H9 (cell line): ENCODE data around the gene R3HCC1L. TPM values are rescaled to one million over a fixed set of nuclear protein-coding genes. Genes with fewer than 3 reads are reported as not detected.

Source experiments
- DNase-seq: peaks from one replicate; pipeline ENCODE4 v3.0.0-alpha.2; 2017
- H2AFZ ChIP-seq: one replicate; pipeline ENCODE4 v1.6.1; 2013; ENCODE audit warnings: mild to moderate bottlenecking, low read length, control low read depth, moderate library complexity
- H2AK5ac ChIP-seq: 2 replicates; pipeline ENCODE4 v1.6.1; 2013; ENCODE audit warnings: low read length, control low read depth, mixed read lengths; ENCODE audit not compliant: insufficient read length
- H2BK120ac ChIP-seq: one replicate; pipeline ENCODE4 v1.6.1; 2013; ENCODE audit warnings: low read depth, mild to moderate bottlenecking, low read length, control low read depth, inconsistent platforms; ENCODE audit not compliant: poor library complexity, severe bottlenecking
- H2BK12ac ChIP-seq: 2 replicates; pipeline ENCODE4 v1.6.1; 2013; ENCODE audit warnings: low read length, control low read depth, mixed read lengths, low read depth; ENCODE audit not compliant: insufficient read length
- H2BK15ac ChIP-seq: 2 replicates; pipeline ENCODE4 v1.6.1; 2013; ENCODE audit warnings: low read depth, low read length, control low read depth
- H2BK20ac ChIP-seq: one replicate; pipeline ENCODE4 v1.6.1; 2013; ENCODE audit warnings: low read depth, mild to moderate bottlenecking, low read length, control low read depth, inconsistent platforms; ENCODE audit not compliant: poor library complexity, severe bottlenecking
- H2BK5ac ChIP-seq: 2 replicates; pipeline ENCODE4 v1.6.1; 2013; ENCODE audit warnings: low read length, control low read depth, mixed read lengths; ENCODE audit not compliant: insufficient read length
- H3K14ac ChIP-seq: 2 replicates; pipeline ENCODE4 v1.6.1; 2013; ENCODE audit warnings: low read length, control low read depth; ENCODE audit not compliant: insufficient read depth
- H3K18ac ChIP-seq: 2 replicates; pipeline ENCODE4 v1.6.1; 2013; ENCODE audit warnings: low read depth, mild to moderate bottlenecking, mixed read lengths, low read length, control low read depth; ENCODE audit not compliant: insufficient read length
- H3K23ac ChIP-seq: 2 replicates; pipeline ENCODE4 v1.6.1; 2013; ENCODE audit warnings: low read length, control low read depth, mixed read lengths, low read depth; ENCODE audit not compliant: insufficient read length
- H3K23me2 ChIP-seq: 2 replicates; pipeline ENCODE4 v1.6.1; 2013; ENCODE audit warnings: low read depth, mild to moderate bottlenecking, mixed read lengths, low read length, control low read depth; ENCODE audit not compliant: insufficient read length, poor library complexity, severe bottlenecking
- H3K27ac ChIP-seq: 2 replicates; pipeline ENCODE4 v1.5.1; 2013; ENCODE audit warnings: low read length, control low read depth, mixed read lengths, low read depth; ENCODE audit not compliant: insufficient read length
- H3K27me3 ChIP-seq: 2 replicates; pipeline ENCODE4 v1.6.1; 2013; ENCODE audit warnings: low read length, control low read depth, inconsistent platforms; ENCODE audit not compliant: insufficient read depth
- H3K4ac ChIP-seq: 2 replicates; pipeline ENCODE4 v1.6.1; 2013; ENCODE audit warnings: low read depth, mild to moderate bottlenecking, control low read depth, inconsistent platforms, low read length, moderate library complexity
- H3K4me1 ChIP-seq: 2 replicates; pipeline ENCODE4 v1.6.1; 2013; ENCODE audit warnings: low read length, control low read depth, inconsistent platforms; ENCODE audit not compliant: insufficient read depth
- H3K4me2 ChIP-seq: 2 replicates; pipeline ENCODE4 v1.6.1; 2013; ENCODE audit warnings: low read length, control low read depth, mixed read lengths; ENCODE audit not compliant: insufficient read length, insufficient read depth
- H3K56ac ChIP-seq: 2 replicates; pipeline ENCODE4 v1.6.1; 2013; ENCODE audit warnings: low read depth, mild to moderate bottlenecking, mixed read lengths, low read length, control low read depth; ENCODE audit not compliant: insufficient read length
- H3K79me1 ChIP-seq: 2 replicates; pipeline ENCODE4 v1.6.1; 2013; ENCODE audit warnings: low read depth, mild to moderate bottlenecking, moderate library complexity, low read length, control low read depth, inconsistent platforms; ENCODE audit not compliant: insufficient read depth, poor library complexity, severe bottlenecking
- H3K79me2 ChIP-seq: 2 replicates; pipeline ENCODE4 v1.6.1; 2013; ENCODE audit warnings: low read length, control low read depth, inconsistent platforms; ENCODE audit not compliant: insufficient read depth
- H3K9ac ChIP-seq: 2 replicates; pipeline ENCODE4 v1.6.1; 2013; ENCODE audit warnings: low read length, control low read depth, mixed read lengths; ENCODE audit not compliant: insufficient read length; ENCODE audit errors: extremely low read depth
- H3K9me3 ChIP-seq: one replicate; pipeline ENCODE4 v1.6.1; 2013; ENCODE audit warnings: low read depth, low read length, inconsistent platforms; ENCODE audit not compliant: control insufficient read depth
- H3T11ph ChIP-seq: one replicate; pipeline ENCODE4 v1.6.1; 2013; ENCODE audit warnings: mild to moderate bottlenecking, low read length, control low read depth, inconsistent platforms
- H4K20me1 ChIP-seq: one replicate; pipeline ENCODE4 v1.6.1; 2013; ENCODE audit not compliant: control insufficient read depth, insufficient read length, insufficient read depth
- H4K5ac ChIP-seq: 2 replicates; pipeline ENCODE4 v1.6.1; 2013; ENCODE audit warnings: low read depth, mild to moderate bottlenecking, mixed read lengths, low read length, control low read depth; ENCODE audit not compliant: insufficient read length
- H4K8ac ChIP-seq: replicated peaks from 2 replicates; pipeline ENCODE4 v1.6.1; 2013; ENCODE audit warnings: low read length, control low read depth, mixed read lengths, low read depth; ENCODE audit not compliant: insufficient read length
- H4K91ac ChIP-seq: 2 replicates; pipeline ENCODE4 v1.6.1; 2013; ENCODE audit warnings: low read depth, mild to moderate bottlenecking, moderate library complexity, mixed read lengths, low read length, control low read depth; ENCODE audit not compliant: insufficient read length
- H3K27ac Mint-ChIP-seq, 3 experiments: 2 replicates in 2 of 3; 3 replicates in 1 of 3; pipeline ENCODE4 v1.8.0; 2020 to 2021; ENCODE audit warnings: mixed read lengths in 3 of 3, mild to moderate bottlenecking in 1 of 3, moderate library complexity in 1 of 3
- H3K27me3 Mint-ChIP-seq: 2 replicates; pipeline ENCODE4 v1.8.0; 2021; ENCODE audit warnings: low read depth, mild to moderate bottlenecking, moderate library complexity, mixed read lengths
- H3K36me3 Mint-ChIP-seq, 3 experiments: 2 replicates in 2 of 3; 3 replicates in 1 of 3; pipeline ENCODE4 v1.8.0; 2020 to 2021; ENCODE audit warnings: low read depth in 3 of 3, mixed read lengths in 3 of 3; ENCODE audit not compliant: insufficient read depth in 1 of 3
- H3K4me1 Mint-ChIP-seq, 2 experiments: 2 replicates each; pipeline ENCODE4 v1.8.0; 2020; ENCODE audit warnings: mixed read lengths in 2 of 2
- H3K4me3 Mint-ChIP-seq, 2 experiments: 2 replicates in 1 of 2; 3 replicates in 1 of 2; pipeline ENCODE4 v1.8.0; 2020 to 2021; ENCODE audit warnings: mild to moderate bottlenecking in 2 of 2, mixed read lengths in 2 of 2, moderate library complexity in 1 of 2
- H3K9me3 Mint-ChIP-seq, 2 experiments: 2 replicates in 1 of 2; 3 replicates in 1 of 2; pipeline ENCODE4 v1.8.0; 2020; ENCODE audit warnings: mild to moderate bottlenecking in 2 of 2, mixed read lengths in 2 of 2, moderate library complexity in 1 of 2
- WGBS: extraction: QIAGEN DNeasy Blood & Tissue Kit; methylation state at CpG from one replicate; pipeline ENCODE4 v1.1.7; 2013; ENCODE audit warnings: missing lambda C conversion rate, low lambda C conversion rate, mixed read lengths; ENCODE audit not compliant: insufficient read length; ENCODE audit errors: extremely low coverage; 5-methylcytosine and 5-hydroxymethylcytosine counted together
- total RNA-seq: library from RNA; stranded (reverse); gene quantifications from 2 replicates; pipeline ENCODE4 v1.2.1, GENCODE V29; 2021
- TF ChIP-seq, protein P1 (sequence below): fragments of 200-600 bp; sonication (generic); conservative IDR thresholded peaks from 3 replicates; pipeline ENCODE4 v1.8.0; 2021; ENCODE audit warnings: antibody characterized with exemption, mild to moderate bottlenecking

R3HCC1L gene
- total RNA-seq, 1 experiment from 2014 or later: 18.5 TPM

GRCh38 chr10:98097175-98097574 lies 37.3 kb upstream of the R3HCC1L start:
- Histone ChIP-seq H2BK20ac (no peak overlapping the region), H2BK15ac (no peak overlapping the region), H3K79me1 (no peaks in the 10 kb centered on the region), H4K20me1 (no peaks in the 10 kb centered on the region), H3K9me3 (no peaks in the 10 kb centered on the region), H3K56ac (no peak overlapping the region), H2BK5ac (no peak overlapping the region), H3T11ph (no peak overlapping the region), H2BK120ac (no peak overlapping the region), H3K14ac (no peak overlapping the region; the same call in 1 of the 2 replicates), H3K9ac (no peak overlapping the region), H4K5ac (no peak overlapping the region), H3K79me2 (no peaks in the 10 kb centered on the region), H2AFZ (no peak overlapping the region), H3K4me1 (peaks cover 3% of the 10 kb centered on the region; the same call in 1 of the 2 replicates), H3K27ac (no peak overlapping the region), H3K4ac (no peak overlapping the region), H4K91ac (no peak overlapping the region), H3K23ac (no peak overlapping the region), H3K27me3 (no peaks in the 10 kb centered on the region), H4K8ac (no peak overlapping the region), H3K18ac (no peak overlapping the region), H3K23me2 (no peaks in the 10 kb centered on the region), H2AK5ac (no peak overlapping the region), H3K4me2 (no peak overlapping the region), H2BK12ac (no peak overlapping the region)
- DNase-seq: no peak
- Mint-ChIP-seq H3K4me3 (no peak overlapping the region), H3K4me1 (peaks cover 8 to 10% of the 10 kb centered on the region in 2 experiments), H3K27me3 (peaks cover 5% of the 10 kb centered on the region; the same call in 1 of the 2 replicates), H3K27ac (no peak overlapping the region), H3K9me3 (no peaks in the 10 kb centered on the region), H3K36me3 (no peaks in the 10 kb centered on the region)
- WGBS: no CpG with 5 or more reads among the region's 8 CpGs
- TF ChIP-seq, protein P1, sequence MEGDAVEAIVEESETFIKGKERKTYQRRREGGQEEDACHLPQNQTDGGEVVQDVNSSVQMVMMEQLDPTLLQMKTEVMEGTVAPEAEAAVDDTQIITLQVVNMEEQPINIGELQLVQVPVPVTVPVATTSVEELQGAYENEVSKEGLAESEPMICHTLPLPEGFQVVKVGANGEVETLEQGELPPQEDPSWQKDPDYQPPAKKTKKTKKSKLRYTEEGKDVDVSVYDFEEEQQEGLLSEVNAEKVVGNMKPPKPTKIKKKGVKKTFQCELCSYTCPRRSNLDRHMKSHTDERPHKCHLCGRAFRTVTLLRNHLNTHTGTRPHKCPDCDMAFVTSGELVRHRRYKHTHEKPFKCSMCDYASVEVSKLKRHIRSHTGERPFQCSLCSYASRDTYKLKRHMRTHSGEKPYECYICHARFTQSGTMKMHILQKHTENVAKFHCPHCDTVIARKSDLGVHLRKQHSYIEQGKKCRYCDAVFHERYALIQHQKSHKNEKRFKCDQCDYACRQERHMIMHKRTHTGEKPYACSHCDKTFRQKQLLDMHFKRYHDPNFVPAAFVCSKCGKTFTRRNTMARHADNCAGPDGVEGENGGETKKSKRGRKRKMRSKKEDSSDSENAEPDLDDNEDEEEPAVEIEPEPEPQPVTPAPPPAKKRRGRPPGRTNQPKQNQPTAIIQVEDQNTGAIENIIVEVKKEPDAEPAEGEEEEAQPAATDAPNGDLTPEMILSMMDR: no peak
